Epithelial cell of proximal tubule (primary cell): ENCODE measurements around the gene HAPLN3. TPM values are rescaled to one million over a fixed set of nuclear protein-coding genes. Genes with fewer than 3 reads are reported as not detected.

ENCODE experiments used
- DNase-seq: peaks from one replicate; pipeline ENCODE4 v3.0.0-alpha.2; 2011; ENCODE audit warnings: low read depth
- H3K4me3 ChIP-seq: 2 replicates; pipeline ENCODE4 v1.5.1; 2011; ENCODE audit warnings: low read depth, mild to moderate bottlenecking, low read length
- total RNA-seq: library from RNA; depleted of rRNA; stranded (reverse); fragments of >200 nt; gene quantifications from 2 replicates; pipeline ENCODE4 v1.2.3, GENCODE V29; 2015
- TF ChIP-seq, protein P1 (sequence below): conservative IDR thresholded peaks from 2 replicates; pipeline ENCODE4 v1.5.1; 2012; ENCODE audit warnings: low read depth, mild to moderate bottlenecking, low read length

Gene HAPLN3
- total RNA-seq, 1 donor from 2014 or later = 21.9 TPM

- no peak for DNase-seq
- TF ChIP-seq, protein P1, sequence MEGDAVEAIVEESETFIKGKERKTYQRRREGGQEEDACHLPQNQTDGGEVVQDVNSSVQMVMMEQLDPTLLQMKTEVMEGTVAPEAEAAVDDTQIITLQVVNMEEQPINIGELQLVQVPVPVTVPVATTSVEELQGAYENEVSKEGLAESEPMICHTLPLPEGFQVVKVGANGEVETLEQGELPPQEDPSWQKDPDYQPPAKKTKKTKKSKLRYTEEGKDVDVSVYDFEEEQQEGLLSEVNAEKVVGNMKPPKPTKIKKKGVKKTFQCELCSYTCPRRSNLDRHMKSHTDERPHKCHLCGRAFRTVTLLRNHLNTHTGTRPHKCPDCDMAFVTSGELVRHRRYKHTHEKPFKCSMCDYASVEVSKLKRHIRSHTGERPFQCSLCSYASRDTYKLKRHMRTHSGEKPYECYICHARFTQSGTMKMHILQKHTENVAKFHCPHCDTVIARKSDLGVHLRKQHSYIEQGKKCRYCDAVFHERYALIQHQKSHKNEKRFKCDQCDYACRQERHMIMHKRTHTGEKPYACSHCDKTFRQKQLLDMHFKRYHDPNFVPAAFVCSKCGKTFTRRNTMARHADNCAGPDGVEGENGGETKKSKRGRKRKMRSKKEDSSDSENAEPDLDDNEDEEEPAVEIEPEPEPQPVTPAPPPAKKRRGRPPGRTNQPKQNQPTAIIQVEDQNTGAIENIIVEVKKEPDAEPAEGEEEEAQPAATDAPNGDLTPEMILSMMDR = no peak
- no peak overlapping the region for H3K4me3 ChIP-seq
Measured at GRCh38 chr15:88904257-88904623, 8.9 kb upstream of the HAPLN3 start.

GRCh38 chr15:88902846-88903245, 7.5 kb upstream of the HAPLN3 start:
- TF ChIP-seq, protein P1 = no peak
- no peak for DNase-seq
- no peak overlapping the region for H3K4me3 ChIP-seq

GRCh38 chr15:88902221-88902835, 7.0 kb upstream of the HAPLN3 start:
- TF ChIP-seq, protein P1 = no peak
- no peak overlapping the region for H3K4me3 ChIP-seq
- DNase-seq = no peak

- no peak overlapping the region for H3K4me3 ChIP-seq
- no peak for DNase-seq
- TF ChIP-seq, protein P1 = no peak
Measured at GRCh38 chr15:88901508-88902220, 6.3 kb upstream of the HAPLN3 start.

- no peak overlapping the region for H3K4me3 ChIP-seq
- DNase-seq = no peak
- TF ChIP-seq, protein P1 = no peak
Measured at GRCh38 chr15:88900982-88901418, 5.7 kb upstream of the HAPLN3 start.

DNA sequence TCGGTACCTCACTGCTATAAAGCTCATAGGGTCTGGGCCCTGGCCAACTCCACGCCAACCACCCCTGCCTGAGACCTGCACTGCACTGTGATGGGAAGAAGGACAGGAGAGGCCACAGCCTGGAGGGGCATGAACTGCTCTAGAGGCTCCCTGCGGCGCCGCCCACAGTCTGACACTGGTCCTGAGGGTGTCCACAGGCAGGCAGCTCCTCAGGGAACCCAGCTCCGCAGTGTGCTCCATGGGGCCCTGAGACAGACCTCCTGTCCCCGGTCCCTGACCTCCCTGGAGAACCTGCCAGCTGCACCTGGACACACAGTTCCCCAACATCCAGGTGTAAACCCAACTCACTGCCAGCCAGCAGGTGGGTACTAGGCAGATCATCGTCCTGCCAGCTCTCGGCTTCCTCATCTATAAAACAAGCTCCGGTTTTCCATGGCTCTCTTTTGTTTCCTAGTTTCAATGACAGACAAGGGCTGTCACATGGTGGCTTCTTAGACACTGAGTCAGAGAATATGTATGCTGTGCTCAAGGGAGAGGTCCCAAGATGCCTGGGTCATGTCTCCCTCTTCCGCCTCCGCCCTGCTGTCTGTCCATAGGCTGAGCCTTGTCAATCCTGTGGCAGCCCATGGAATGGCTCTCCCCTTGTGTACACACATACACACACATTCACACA, 5.1 kb upstream of the HAPLN3 start:
- no peak overlapping the region for H3K4me3 ChIP-seq
- DNase-seq = no peak
- TF ChIP-seq, protein P1 = no peak
